Motor neuron (in vitro differentiated cells): ENCODE results near the gene GRIN3B. TPM values are rescaled to one million over a fixed set of nuclear protein-coding genes. Genes with fewer than 3 reads are reported as not detected.
"Not testable (repeated sequence)": the region's sequence is repeated elsewhere in the genome, so short reads cannot be mapped to it uniquely, and the experiment has no call there.

ENCODE experiments used
- ATAC-seq, 8 experiments: fragments of 200-7000 bp; cut with Tn5 transposase; replicated peaks in 6 of 8; 2 replicates each; pipeline ENCODE4 v1.8.0; 2021; ENCODE audit warnings: mild to moderate bottlenecking in 8 of 8, moderate library complexity in 8 of 8
- H3K27ac ChIP-seq, 2 donors: fragments of 250-450 bp; sonication (Bioruptor Pico); 2 replicates each; pipeline ENCODE4 v1.9.0; 2021; ENCODE audit warnings: antibody characterized with exemption in 2 of 2, mild to moderate bottlenecking in 2 of 2, moderate library complexity in 1 of 2
- H3K4me1 ChIP-seq, 2 donors: fragments of 250-450 bp; sonication (Bioruptor Pico); replicated peaks in 1 of 2; 2 replicates each; pipeline ENCODE4 v1.6.1; 2021; ENCODE audit warnings: antibody characterized with exemption in 2 of 2, mild to moderate bottlenecking in 2 of 2, moderate library complexity in 1 of 2
- H3K4me3 ChIP-seq, 5 donors: fragments of 250-450 bp; sonication (Bioruptor Pico); 2 replicates each; pipeline ENCODE4 v1.9.0; 2021; ENCODE audit warnings: antibody characterized with exemption in 5 of 5, mild to moderate bottlenecking in 5 of 5, moderate library complexity in 4 of 5
- WGBS, 10 experiments: fragments of 450-650 bp; shearing (Covaris generic); methylation state at CpG; one replicate each; pipeline ENCODE4 v1.0.0; 2022; 5-methylcytosine and 5-hydroxymethylcytosine counted together
- in situ Hi-C, 9 experiments: fragments of 400-800 bp; cut with MboI; loops; one replicate each; pipeline ENCODE4 v1.15.0; 2021; ENCODE audit warnings: low sequenced_read_pairs in 9 of 9, low pct_unique_long_range_greater_than_20kb in 2 of 9; ENCODE audit not compliant: unreplicated experiment in 9 of 9
- total RNA-seq, 8 experiments: library from RNA; unstranded; fragments of 300-600 nt; gene quantifications; 2 replicates each; pipeline versions ENCODE4 v1.2.3 to v1.2.4, GENCODE V29; 2022

The GRIN3B gene
- total RNA-seq, 8 experiments from 2014 or later, result 0.08 to 1.1 (median 0.28) TPM; not detected in 1

DNA sequence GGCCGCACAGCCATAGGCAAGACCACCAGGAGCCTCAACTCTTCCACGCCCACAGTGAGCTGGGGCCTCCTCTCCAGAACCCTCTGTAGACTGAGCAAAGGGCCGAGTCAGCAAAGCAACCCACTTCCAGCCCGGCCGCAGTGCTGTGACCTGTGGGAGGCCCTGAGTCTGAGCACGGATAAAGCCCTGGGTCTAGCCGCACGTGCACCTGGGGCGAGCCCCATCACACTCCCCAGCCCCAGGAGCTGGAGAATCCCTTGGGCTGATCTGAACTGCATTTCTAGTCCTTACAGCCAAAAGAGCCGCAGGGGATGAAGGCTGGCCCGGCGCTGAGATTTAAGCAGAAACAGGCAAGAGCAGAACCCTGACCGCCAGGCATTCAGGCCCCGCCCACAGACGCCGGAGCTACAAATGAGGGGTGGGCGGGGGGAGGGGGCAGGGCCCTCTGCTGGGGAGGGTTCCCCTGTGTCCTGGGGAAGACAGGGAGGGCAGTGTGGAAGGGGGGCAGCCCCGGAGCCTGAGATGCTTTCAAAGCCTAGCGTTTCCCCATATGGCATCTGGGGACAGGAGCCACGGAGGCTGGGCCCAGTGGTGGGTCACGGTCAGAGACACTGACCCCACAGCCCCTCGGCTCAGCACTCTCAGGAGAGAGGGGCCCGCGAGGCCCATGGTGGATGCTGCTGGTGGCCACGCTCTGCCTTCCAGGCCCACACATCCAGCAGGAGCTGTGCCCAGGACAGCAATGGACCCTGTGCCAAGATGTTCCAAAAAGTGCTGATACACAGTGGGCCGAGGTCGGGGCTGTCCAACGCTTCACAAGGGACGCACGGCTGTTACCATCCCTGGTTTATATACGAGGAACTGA, 15.8 kb downstream of the GRIN3B start:
- WGBS, 10 experiments, result 24 to 36% (median 25%) methylated on average over 5 to 9 of the region's 31 CpGs; no CpG with 5 or more reads in 7 of the 10 experiments

DNA sequence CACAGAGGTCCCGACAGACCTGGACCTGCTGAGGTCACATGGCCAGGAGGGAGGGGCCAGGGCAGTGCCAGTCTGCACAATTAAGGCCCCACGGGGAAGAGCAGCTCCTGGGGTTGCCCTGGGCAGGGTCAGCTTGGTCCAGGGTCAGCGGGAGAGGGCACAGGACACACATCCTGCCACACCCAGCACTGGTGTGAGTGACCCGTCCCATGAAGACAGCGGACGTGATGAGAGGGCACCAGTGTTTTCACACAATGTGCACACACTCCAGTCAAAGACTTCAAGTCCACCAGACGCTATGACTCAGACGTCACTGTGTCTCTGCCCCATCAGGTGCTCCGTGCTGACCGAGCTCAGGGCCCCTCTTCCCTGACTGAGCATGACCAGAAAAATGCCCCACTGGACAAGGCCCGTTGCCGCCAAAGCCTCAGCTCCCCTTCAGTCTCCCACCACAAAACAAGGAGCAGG, 16.5 kb downstream of the GRIN3B start:
- WGBS, 10 experiments, result 17 to 53% (median 33%) methylated on average over 1 to 6 of the region's 12 CpGs; no CpG with 5 or more reads in 7 of the 10 experiments
- in situ Hi-C loops, result no loop called here
- peak overlapping the region; percentile 2 to 54 for H3K27ac ChIP-seq
- H3K4me1 ChIP-seq, result peaks cover 39 to 44% of the 10 kb centered on the region in 2 donors
- H3K4me3 ChIP-seq, result peak overlapping the region in 2 of 5 donors; percentile 17
- ATAC-seq, result peak in 7 of 8 experiments; percentile 14 to 64 (median 44)

More for the DNA sequence above, 15.8 kb downstream of the GRIN3B start:
- peak in 4 of 8 experiments; percentile 0 to 15 (median 10) for ATAC-seq
- H3K4me3 ChIP-seq, result peak overlapping the region in 3 of 5 donors; percentile 17 to 18 (median 17)
- peak overlapping the region; percentile 1 to 54 for H3K27ac ChIP-seq
- in situ Hi-C loops, result no loop called here
- H3K4me1 ChIP-seq, result peaks cover 39 to 44% of the 10 kb centered on the region in 2 donors

GRCh38 chr19:1017115-1017905, 17.1 kb downstream of the GRIN3B start:
- 0 to 80% (median 35%) methylated on average over 1 to 7 of the region's 24 CpGs; no CpG with 5 or more reads in 4 of the 10 experiments for WGBS, 10 experiments
- peak in 7 of 8 experiments; percentile 4 to 46 (median 16) for ATAC-seq
- in situ Hi-C loops, result no loop called here
- Histone ChIP-seq H3K4me3 (peak overlapping the region in 2 of 5 donors; percentile 17), H3K27ac (peak overlapping the region; percentile 2 to 54), H3K4me1 (peaks cover 39 to 44% of the 10 kb centered on the region in 2 donors)

GRCh38 chr19:1017906-1018305, 17.7 kb downstream of the GRIN3B start:
- Histone ChIP-seq H3K27ac (no peak overlapping the region), H3K4me3 (no peak overlapping the region), H3K4me1 (peaks cover 39 to 44% of the 10 kb centered on the region in 2 donors)
- in situ Hi-C loops, result no loop called here
- no peak for ATAC-seq
- no CpG with 5 or more reads among the region's 9 CpGs for WGBS, 10 experiments

DNA sequence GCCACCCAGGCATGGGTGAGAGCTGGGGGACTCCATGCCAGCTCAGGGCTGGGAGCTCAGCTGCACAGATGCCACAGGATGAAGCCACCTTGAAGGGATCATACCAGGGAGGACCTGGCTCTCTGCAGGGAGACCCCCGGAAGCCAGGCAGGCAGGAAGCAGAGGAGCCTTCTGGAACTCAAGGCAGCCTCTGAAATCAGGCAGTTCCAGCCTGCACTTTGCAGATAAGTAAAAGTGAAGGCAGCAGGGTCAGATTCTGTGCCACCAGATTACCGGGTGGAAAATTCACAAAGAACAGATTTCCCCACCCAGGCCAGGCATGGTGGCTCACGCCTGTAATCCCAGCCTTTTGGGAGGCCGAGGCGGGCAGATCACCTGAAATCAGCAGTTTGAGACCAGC, 18.2 kb downstream of the GRIN3B start:
- ATAC-seq, result no peak
- no peak overlapping the region for H3K4me3 ChIP-seq
- in situ Hi-C loops, result no loop called here
- 80 to 100% (median 86%) methylated on average over 2 of the region's 5 CpGs; no CpG with 5 or more reads in 6 of the 10 experiments for WGBS, 10 experiments
- H3K27ac ChIP-seq, result no peak overlapping the region
- H3K4me1 ChIP-seq, result peaks cover 39 to 44% of the 10 kb centered on the region in 2 donors

DNA sequence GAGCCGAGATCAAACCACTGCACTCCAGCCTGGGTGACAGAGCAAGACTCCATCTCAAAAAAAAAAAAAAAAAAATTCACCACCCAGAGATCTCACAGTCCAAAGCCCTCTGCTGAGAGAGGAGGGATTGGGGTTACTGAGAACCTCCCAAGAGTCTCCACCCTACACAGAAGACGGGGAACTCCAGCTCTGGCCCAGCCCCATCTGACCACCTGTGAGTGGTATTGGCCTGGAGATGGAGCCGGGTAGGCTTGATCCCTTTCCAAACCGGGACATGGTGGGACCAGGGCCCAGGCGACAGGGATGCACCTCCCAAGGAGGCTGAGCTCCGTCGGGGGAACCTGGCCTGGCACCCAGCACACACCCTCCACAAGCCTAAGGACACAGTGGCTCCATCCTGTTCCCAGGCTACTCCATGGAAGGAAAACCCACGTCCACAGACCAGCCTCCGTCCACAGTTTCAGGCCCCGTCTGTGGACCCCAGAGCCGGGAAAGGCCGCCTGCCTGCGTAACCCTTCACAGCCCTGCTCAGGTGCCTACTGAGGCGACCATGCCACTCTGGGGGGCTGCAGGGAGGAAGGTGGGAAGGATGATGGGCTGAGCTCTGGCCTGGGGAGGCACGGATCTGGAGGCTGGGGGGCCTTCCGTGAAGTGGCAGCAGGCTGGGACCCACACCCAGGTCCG, 18.9 kb downstream of the GRIN3B start:
- 10 to 70% (median 50%) methylated on average over 1 to 7 of the region's 17 CpGs; no CpG with 5 or more reads in 7 of the 10 experiments for WGBS, 10 experiments
- Histone ChIP-seq H3K27ac (no peak overlapping the region), H3K4me1 (peaks cover 39 to 44% of the 10 kb centered on the region in 2 donors), H3K4me3 (peak overlapping the region in 2 of 5 donors; percentile 66 to 95)
- ATAC-seq, result no peak
- in situ Hi-C loops, result no loop called here

- WGBS, 10 experiments, result 20% methylated on average over 1 of the region's 18 CpGs; no CpG with 5 or more reads in 8 of the 10 experiments
Observed at GRCh38 chr19:1019616-1019961, 19.4 kb downstream of the GRIN3B start.

GRCh38 chr19:1019980-1020867, 20.0 kb downstream of the GRIN3B start:
- Histone ChIP-seq H3K4me1 (peaks cover 38 to 41% of the 10 kb centered on the region in 2 donors), H3K27ac (peak overlapping the region; percentile 95 to 97), H3K4me3 (peak overlapping the region; percentile 66 to 95 (median 87))
- in situ Hi-C loops, result no loop called here
- peak in 1 of 8 experiments; percentile 1 for ATAC-seq
- 0% methylated on average over 2 to 8 of the region's 60 CpGs; no CpG with 5 or more reads in 7 of the 10 experiments for WGBS, 10 experiments

More at GRCh38 chr19:1019616-1019961, 19.4 kb downstream of the GRIN3B start:
- no peak for ATAC-seq
- peaks cover 39 to 44% of the 10 kb centered on the region in 2 donors for H3K4me1 ChIP-seq
- peak overlapping the region; percentile 66 to 95 (median 87) for H3K4me3 ChIP-seq
- H3K27ac ChIP-seq, result no peak overlapping the region
- in situ Hi-C loops, result no loop called here

DNA sequence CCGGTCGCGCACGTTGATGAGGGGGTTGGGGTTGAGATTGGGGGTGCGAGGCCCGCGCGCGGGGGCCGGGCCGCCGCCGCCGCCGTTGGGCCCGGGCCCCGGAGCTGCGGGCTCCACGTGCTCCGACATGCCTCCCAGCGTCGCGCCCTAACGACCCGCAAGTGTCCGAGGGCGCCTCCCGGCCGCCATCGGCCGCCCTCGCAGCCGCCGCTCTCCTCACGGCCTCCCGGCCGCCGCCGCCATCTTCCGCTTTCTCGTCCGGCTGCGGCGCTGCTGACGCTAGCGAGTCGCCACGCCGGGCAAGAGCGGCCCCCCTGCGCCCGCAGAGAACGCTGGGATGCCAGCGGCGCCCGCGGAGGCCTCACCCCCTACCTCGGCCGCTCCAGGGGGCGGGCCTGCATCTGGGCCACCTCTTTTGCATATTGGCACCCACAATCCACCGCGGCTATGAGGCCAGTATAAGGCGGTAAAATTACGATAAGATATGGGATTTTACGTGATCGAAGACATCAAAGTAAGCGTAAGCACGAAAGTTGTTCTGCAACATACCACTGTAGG, 20.7 kb downstream of the GRIN3B start, which contains the start of gene TMEM259:
TSS of gene TMEM259 (minus strand) at position 256 of the 558 bp plus-strand sequence. CDS start at position 129, 127 bp downstream.
- ATAC-seq, result peak; percentile 62 to 87 (median 71)
- WGBS, 10 experiments, result 0 to 2% (median 0%) methylated on average over 2 to 10 of the region's 68 CpGs; no CpG with 5 or more reads in 3 of the 10 experiments
- H3K27ac ChIP-seq, result peak within 1 kb of the TSS; percentile 95 to 97
- peaks cover 30 to 34% of the 10 kb centered on the region in 2 donors for H3K4me1 ChIP-seq
- in situ Hi-C loops, result no loop called here
- H3K4me3 ChIP-seq, result peak within 1 kb of the TSS; percentile 66 to 95 (median 87)

DNA sequence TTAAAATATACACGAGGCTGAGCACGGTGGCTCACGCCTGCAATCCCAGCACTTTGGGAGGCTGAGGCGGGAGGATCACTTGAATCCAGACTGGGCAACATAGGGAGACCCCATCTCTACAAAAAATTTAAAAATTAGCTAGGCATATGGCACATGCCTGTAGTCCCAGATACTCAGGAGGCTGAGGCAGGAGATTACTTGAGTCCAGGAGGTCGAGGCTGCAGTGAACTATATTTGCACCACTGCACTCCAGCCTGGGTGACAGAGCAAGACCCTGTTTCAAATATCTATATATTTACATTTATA, 23.6 kb downstream of the GRIN3B start:
- WGBS, 10 experiments, result 28 to 100% (median 94%) methylated on average over 1 to 5 of the region's 5 CpGs; no CpG with 5 or more reads in 1 of the 10 experiments
- H3K27ac ChIP-seq, H3K4me3 ChIP-seq, in situ Hi-C loops, ATAC-seq: not testable (repeated sequence)
- H3K4me1 ChIP-seq, result peaks cover 10 to 16% of the 10 kb centered on the region in 2 donors

DNA sequence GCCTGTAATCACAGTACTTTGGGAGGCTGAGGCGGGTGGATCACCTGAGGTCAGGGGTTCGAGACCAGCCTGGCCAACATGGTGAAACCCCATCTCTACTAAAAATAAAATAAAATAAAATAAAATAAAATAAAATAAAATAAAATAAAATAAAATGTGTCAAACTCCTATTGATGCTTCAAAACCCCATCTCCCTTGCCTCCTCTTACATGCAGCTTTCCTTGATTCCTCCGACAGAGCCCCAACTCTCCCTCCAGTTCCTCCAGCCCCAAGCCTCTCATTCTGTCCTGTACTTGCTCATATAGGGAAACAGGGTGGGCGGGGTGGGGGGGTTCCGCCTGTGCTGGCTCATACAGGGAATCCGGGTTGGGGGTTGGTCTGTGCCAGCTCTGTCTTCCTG, 24.9 kb downstream of the GRIN3B start:
- H3K27ac ChIP-seq, result not testable (repeated sequence)
- WGBS, 10 experiments, result 66 to 100% (median 100%) methylated on average over 1 to 5 of the region's 6 CpGs; no CpG with 5 or more reads in 4 of the 10 experiments

More for the DNA sequence above, 24.9 kb downstream of the GRIN3B start:
- ATAC-seq, in situ Hi-C loops, H3K4me1 ChIP-seq, H3K4me3 ChIP-seq: not testable (repeated sequence)
